Measurements from ENCODE around the gene UVRAG. TPM values are rescaled to one million over a fixed set of nuclear protein-coding genes. Genes with fewer than 3 reads are reported as not detected.

The UVRAG gene
- total and polyA plus RNA-seq, 7 donors = 6.2 to 16.8 (median 13.6) TPM

DNA sequence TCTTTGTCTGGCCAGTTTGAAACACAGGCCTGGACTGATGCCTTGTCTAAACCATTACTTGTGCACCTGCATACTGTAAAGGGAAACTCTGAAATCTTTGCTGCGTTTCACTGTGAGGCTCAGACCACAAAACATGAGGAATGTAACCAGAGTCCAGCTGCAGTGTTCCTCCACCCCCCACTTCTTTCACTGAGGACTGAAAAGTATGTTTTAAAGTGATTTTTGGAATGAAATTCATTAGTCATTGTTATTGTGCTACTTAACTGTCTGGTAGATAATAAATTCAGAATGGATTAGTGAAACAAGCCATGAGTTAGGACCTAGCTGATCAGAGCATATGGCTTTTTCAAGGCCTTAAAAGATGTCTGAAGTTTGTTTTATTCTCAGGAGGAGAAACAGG, 210.1 kb downstream of the UVRAG start:
- no peak overlapping the region for H3K27ac ChIP-seq
- 44 to 63% (median 62%) methylated on average over 1 of the region's 1 CpG for WGBS, 3 donors
- intact Hi-C loops (cut with DNase I) = no loop called here

GRCh38 chr11:76025817-76026216, 210.8 kb downstream of the UVRAG start:
- Histone ChIP-seq H3K36me3 (ENCODE audit: insufficient read depth in 1 of 2, low read depth in 1 of 2) (no peaks in the 10 kb centered on the region), H3K4me1 (no peaks in the 10 kb centered on the region), H3K9me3 (no peaks in the 10 kb centered on the region), H3K4me3 (no peak overlapping the region), H3K27ac (no peak overlapping the region), H3K27me3 (ENCODE audit: insufficient read depth in 3 of 3, low read length in 2 of 3) (no peaks in the 10 kb centered on the region)
- no peak for ATAC-seq
- TF ChIP-seq, protein P1, sequence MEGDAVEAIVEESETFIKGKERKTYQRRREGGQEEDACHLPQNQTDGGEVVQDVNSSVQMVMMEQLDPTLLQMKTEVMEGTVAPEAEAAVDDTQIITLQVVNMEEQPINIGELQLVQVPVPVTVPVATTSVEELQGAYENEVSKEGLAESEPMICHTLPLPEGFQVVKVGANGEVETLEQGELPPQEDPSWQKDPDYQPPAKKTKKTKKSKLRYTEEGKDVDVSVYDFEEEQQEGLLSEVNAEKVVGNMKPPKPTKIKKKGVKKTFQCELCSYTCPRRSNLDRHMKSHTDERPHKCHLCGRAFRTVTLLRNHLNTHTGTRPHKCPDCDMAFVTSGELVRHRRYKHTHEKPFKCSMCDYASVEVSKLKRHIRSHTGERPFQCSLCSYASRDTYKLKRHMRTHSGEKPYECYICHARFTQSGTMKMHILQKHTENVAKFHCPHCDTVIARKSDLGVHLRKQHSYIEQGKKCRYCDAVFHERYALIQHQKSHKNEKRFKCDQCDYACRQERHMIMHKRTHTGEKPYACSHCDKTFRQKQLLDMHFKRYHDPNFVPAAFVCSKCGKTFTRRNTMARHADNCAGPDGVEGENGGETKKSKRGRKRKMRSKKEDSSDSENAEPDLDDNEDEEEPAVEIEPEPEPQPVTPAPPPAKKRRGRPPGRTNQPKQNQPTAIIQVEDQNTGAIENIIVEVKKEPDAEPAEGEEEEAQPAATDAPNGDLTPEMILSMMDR (IDR thresholded peaks at IDR 0.05) = no peak
- intact Hi-C loops (cut with DNase I) = no loop called here
- no peak for DNase-seq
- 92 to 97% (median 94%) methylated on average over 3 of the region's 3 CpGs for WGBS, 3 donors

More for the DNA sequence above, 210.1 kb downstream of the UVRAG start:
- Histone ChIP-seq H3K27me3 (ENCODE audit: insufficient read depth in 3 of 3, low read length in 2 of 3) (no peaks in the 10 kb centered on the region), H3K36me3 (ENCODE audit: insufficient read depth in 1 of 2, low read depth in 1 of 2) (no peaks in the 10 kb centered on the region), H3K9me3 (no peaks in the 10 kb centered on the region), H3K4me3 (no peak overlapping the region), H3K4me1 (no peaks in the 10 kb centered on the region)
- ATAC-seq = no peak
- TF ChIP-seq, protein P1 (IDR thresholded peaks at IDR 0.05) = no peak
- no peak for DNase-seq

- no peaks in the 10 kb centered on the region for H3K36me3 ChIP-seq (ENCODE audit: insufficient read depth in 1 of 2, low read depth in 1 of 2)
- ATAC-seq (no peak), DNase-seq (no peak)
- no peaks in the 10 kb centered on the region for H3K9me3 ChIP-seq
- TF ChIP-seq, protein P1 (IDR thresholded peaks at IDR 0.05) = no peak
- no peaks in the 10 kb centered on the region for H3K27me3 ChIP-seq (ENCODE audit: insufficient read depth in 3 of 3, low read length in 2 of 3)
- intact Hi-C loops (cut with DNase I) = no loop called here
- H3K4me1 ChIP-seq = no peaks in the 10 kb centered on the region
- no peak overlapping the region for H3K27ac ChIP-seq
- H3K4me3 ChIP-seq = no peak overlapping the region
Measured at GRCh38 chr11:76026281-76026680, 211.3 kb downstream of the UVRAG start.

GRCh38 chr11:76026862-76027261, 211.9 kb downstream of the UVRAG start:
- no peak for ATAC-seq
- TF ChIP-seq, protein P1 (IDR thresholded peaks at IDR 0.05) = no peak
- Histone ChIP-seq H3K4me1 (no peaks in the 10 kb centered on the region), H3K27ac (no peak overlapping the region), H3K9me3 (no peaks in the 10 kb centered on the region), H3K36me3 (ENCODE audit: insufficient read depth in 1 of 2, low read depth in 1 of 2) (no peaks in the 10 kb centered on the region), H3K4me3 (no peak overlapping the region), H3K27me3 (ENCODE audit: insufficient read depth in 3 of 3, low read length in 2 of 3) (no peaks in the 10 kb centered on the region)
- intact Hi-C loops (cut with DNase I) = no loop called here
- WGBS, 3 donors = 75 to 89% (median 82%) methylated on average over 1 of the region's 1 CpG
- DNase-seq = no peak

DNA sequence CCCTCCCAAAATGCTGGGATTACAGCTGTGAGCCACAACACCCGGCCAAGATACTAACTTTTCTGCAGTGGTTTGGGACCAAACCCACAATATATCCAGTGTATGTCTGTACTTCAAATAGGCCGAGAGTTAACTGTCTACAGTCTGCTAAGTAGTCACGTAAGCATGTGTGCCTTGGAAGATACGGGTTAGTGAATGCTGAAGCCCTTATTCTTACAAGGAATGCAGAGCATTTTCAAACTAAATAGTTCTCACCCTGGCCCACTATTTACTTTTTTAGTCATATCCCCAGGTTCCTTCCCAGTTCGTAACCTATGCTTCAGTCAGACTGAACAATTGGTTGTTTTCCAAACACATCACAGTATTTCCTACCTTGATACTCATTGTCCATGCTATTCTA, 215.3 kb downstream of the UVRAG start:
- no peaks in the 10 kb centered on the region for H3K27me3 ChIP-seq (ENCODE audit: insufficient read depth in 3 of 3, low read length in 2 of 3)
- WGBS, 3 donors = 79 to 85% (median 81%) methylated on average over 5 of the region's 5 CpGs
- no peak overlapping the region for H3K4me3 ChIP-seq
- intact Hi-C loops (cut with DNase I) = no loop called here
- DNase-seq (no peak), ATAC-seq (no peak)
- H3K9me3 ChIP-seq = no peaks in the 10 kb centered on the region
- H3K4me1 ChIP-seq = no peaks in the 10 kb centered on the region
- TF ChIP-seq, protein P1 (IDR thresholded peaks at IDR 0.05) = no peak
- no peak overlapping the region for H3K27ac ChIP-seq
- no peaks in the 10 kb centered on the region for H3K36me3 ChIP-seq (ENCODE audit: insufficient read depth in 1 of 2, low read depth in 1 of 2)
